ENCODE results near the gene GFER.
A peak's percentile ranks its signal among the peaks of the same experiment; 100 is the strongest.

DNA sequence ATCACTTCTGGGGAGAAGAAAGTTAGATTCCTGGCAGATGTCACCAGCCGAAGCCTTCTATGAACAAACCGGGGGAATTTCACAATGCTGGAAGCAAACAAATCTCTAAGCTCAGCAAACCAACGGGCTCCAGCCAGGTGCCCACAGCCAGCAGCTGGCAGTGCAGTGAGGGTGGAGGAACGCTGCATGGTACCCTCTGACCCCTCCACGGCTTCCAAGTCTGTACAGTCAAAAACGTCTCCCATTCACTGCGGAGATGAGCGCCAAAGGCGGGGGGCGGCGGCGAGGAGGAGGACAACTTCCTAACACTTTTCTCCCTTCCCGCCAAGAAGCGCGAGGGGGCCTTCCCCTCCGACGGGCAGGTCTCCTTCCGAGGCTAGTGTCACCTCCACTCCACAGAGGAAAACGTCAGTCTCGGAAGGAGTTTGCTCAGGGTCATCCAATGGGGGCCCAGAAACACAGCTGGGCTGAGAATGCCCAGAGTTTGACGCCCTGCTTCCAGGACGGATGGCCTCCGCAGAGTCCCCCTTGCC, 24.7 kb downstream of the GFER start:
- no peak for TF ChIP-seq ZNF423 (tag by site-specific recombination; IDR thresholded peaks at IDR 0.05)
- TF ChIP-seq BCL11B (tag by site-specific recombination; IDR thresholded peaks at IDR 0.05; ENCODE audit: low read depth), result no peak
- TF ChIP-seq, protein P1, sequence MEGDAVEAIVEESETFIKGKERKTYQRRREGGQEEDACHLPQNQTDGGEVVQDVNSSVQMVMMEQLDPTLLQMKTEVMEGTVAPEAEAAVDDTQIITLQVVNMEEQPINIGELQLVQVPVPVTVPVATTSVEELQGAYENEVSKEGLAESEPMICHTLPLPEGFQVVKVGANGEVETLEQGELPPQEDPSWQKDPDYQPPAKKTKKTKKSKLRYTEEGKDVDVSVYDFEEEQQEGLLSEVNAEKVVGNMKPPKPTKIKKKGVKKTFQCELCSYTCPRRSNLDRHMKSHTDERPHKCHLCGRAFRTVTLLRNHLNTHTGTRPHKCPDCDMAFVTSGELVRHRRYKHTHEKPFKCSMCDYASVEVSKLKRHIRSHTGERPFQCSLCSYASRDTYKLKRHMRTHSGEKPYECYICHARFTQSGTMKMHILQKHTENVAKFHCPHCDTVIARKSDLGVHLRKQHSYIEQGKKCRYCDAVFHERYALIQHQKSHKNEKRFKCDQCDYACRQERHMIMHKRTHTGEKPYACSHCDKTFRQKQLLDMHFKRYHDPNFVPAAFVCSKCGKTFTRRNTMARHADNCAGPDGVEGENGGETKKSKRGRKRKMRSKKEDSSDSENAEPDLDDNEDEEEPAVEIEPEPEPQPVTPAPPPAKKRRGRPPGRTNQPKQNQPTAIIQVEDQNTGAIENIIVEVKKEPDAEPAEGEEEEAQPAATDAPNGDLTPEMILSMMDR (tag by site-specific recombination; IDR thresholded peaks at IDR 0.05), result peak; percentile 49
- no peak for TF ChIP-seq ZNF24 (tag by site-specific recombination; IDR thresholded peaks at IDR 0.05)
- TF ChIP-seq BCL11A (tag by site-specific recombination; IDR thresholded peaks at IDR 0.05; ENCODE audit: low read depth), result no peak
- TF ChIP-seq, protein P2, sequence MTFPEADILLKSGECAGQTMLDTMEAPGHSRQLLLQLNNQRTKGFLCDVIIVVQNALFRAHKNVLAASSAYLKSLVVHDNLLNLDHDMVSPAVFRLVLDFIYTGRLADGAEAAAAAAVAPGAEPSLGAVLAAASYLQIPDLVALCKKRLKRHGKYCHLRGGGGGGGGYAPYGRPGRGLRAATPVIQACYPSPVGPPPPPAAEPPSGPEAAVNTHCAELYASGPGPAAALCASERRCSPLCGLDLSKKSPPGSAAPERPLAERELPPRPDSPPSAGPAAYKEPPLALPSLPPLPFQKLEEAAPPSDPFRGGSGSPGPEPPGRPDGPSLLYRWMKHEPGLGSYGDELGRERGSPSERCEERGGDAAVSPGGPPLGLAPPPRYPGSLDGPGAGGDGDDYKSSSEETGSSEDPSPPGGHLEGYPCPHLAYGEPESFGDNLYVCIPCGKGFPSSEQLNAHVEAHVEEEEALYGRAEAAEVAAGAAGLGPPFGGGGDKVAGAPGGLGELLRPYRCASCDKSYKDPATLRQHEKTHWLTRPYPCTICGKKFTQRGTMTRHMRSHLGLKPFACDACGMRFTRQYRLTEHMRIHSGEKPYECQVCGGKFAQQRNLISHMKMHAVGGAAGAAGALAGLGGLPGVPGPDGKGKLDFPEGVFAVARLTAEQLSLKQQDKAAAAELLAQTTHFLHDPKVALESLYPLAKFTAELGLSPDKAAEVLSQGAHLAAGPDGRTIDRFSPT (tag by site-specific recombination; IDR thresholded peaks at IDR 0.05), result no peak
